ENCODE results near the gene SRGN.

DNA sequence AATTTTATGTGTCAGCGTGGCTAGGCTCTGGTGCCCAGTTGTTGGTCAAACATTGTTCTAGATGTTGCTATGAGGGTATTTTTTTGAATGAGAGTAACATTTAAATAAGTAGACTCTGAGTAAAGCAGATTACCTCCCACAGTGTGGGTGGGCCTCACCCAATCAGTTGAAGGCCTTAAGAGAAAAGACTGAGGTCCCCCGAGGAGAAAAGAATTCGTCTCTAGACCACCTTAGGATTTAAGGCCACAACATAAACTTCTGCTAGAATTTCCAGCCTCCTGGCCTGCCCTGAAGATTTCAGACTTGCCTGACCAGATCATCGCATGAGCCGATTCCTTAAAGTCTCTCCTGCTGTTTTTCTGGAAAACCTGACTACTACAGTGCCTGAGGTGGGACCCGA lies 45.1 kb upstream of the SRGN start:
- TF ChIP-seq CTCF (IDR thresholded peaks at IDR 0.05) (no peak), POLR2A (IDR thresholded peaks at IDR 0.05) (no peak)

Data from adrenal gland (tissue), 5 donors.